ENCODE measurements around the gene BSDC1.
A peak's percentile ranks its signal among the peaks of the same experiment; 100 is the strongest.

The BSDC1 gene

DNA sequence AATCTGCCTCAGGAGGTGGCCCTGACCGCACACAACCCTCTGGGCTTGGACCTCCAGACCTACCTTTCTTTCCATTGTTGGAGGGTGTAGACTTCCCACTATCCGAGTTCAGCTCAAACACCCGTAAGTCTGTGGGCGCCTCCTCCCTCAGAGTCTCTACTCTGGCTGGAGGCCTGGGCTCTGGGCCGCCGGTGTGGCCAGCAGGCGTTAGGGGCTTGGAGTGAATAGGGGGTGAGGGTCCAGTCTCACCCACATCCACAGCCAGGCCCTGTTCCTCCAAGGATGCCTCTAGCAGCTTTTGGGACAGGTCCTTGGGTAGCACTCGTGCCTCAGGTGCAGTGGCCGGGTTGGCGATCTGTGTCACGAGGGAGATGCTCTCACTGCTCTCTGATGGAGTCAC lies 18.0 kb downstream of the BSDC1 start:
- Mint-ChIP-seq H3K4me1 (no peaks in the 10 kb centered on the region), H3K27me3 (ENCODE audit: low read depth, poor library complexity) (no peaks in the 10 kb centered on the region), H3K36me3 (ENCODE audit: low read depth) (peaks cover 70% of the 10 kb centered on the region), H3K27ac (no peak overlapping the region), H3K9me3 (no peaks in the 10 kb centered on the region), H3K4me3 (no peak overlapping the region)
- TF ChIP-seq, protein P1, sequence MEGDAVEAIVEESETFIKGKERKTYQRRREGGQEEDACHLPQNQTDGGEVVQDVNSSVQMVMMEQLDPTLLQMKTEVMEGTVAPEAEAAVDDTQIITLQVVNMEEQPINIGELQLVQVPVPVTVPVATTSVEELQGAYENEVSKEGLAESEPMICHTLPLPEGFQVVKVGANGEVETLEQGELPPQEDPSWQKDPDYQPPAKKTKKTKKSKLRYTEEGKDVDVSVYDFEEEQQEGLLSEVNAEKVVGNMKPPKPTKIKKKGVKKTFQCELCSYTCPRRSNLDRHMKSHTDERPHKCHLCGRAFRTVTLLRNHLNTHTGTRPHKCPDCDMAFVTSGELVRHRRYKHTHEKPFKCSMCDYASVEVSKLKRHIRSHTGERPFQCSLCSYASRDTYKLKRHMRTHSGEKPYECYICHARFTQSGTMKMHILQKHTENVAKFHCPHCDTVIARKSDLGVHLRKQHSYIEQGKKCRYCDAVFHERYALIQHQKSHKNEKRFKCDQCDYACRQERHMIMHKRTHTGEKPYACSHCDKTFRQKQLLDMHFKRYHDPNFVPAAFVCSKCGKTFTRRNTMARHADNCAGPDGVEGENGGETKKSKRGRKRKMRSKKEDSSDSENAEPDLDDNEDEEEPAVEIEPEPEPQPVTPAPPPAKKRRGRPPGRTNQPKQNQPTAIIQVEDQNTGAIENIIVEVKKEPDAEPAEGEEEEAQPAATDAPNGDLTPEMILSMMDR (IDR thresholded peaks at IDR 0.05) = no peak
- no peak for DNase-seq

DNA sequence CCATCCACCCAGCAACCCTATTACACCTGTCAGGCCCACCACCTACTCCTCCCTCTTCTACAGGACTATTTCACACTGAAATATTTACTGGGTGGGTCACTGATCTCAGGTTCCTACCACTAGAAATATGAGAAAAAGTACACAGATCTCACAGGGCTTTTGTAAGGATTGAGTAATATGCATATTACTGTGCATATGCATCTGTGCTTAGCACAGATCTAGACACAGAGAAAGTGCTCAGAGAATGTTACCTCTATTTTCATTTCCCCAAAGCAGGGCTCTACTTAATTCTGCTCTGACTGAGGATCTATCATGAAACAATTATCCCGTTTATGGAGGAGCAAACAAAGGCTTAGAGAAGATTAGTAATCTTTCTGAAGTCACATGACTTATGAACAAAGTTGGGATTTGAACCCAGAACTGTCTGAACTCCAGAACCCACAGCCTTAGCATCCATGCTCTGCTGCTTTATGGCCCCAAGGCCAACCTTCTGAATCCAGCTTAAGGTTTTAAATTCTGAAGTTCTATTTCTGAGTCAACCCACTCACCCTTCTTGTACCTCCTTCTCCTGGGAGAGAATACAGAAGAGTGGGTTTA lies 20.1 kb downstream of the BSDC1 start:
- Mint-ChIP-seq H3K27me3 (ENCODE audit: low read depth, poor library complexity) (no peaks in the 10 kb centered on the region), H3K27ac (no peak overlapping the region), H3K36me3 (ENCODE audit: low read depth) (peaks cover 56% of the 10 kb centered on the region), H3K9me3 (no peaks in the 10 kb centered on the region), H3K4me1 (no peaks in the 10 kb centered on the region), H3K4me3 (no peak overlapping the region)
- DNase-seq = no peak
- TF ChIP-seq, protein P1 (IDR thresholded peaks at IDR 0.05) = no peak

DNA sequence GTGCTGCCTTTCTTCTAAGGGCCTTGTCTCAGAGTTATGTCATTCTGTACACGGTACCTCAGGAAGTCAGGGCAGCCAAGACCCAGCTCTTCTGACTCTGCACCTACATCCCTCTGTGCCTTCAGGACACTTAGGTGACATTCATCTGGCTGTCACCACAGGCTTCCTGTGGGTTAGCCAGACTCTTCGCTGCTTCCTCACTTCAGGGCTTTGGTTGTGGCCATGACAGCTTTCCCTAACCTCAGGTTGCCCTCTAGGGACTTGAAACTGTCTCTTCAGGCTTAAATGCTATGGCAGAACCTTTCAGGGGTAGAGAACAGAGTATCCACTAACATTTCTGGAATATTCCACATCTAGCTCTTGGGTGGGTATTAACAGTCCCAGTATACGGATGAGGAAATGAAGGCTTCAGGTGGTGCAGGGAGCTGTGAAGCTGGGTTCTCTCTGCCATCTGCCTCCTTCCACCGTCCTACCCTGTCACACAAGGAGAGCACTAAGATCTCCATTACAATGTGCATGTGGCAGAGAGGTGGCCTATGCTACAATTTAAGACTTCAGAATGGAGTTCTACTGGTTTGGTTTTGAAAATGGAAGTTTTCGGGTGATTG lies 22.0 kb downstream of the BSDC1 start:
- TF ChIP-seq, protein P1 (IDR thresholded peaks at IDR 0.05) = no peak
- Mint-ChIP-seq H3K27ac (peak overlapping the region; percentile 1), H3K9me3 (no peaks in the 10 kb centered on the region), H3K36me3 (ENCODE audit: low read depth) (peaks cover 44% of the 10 kb centered on the region), H3K4me3 (no peak overlapping the region), H3K27me3 (ENCODE audit: low read depth, poor library complexity) (no peaks in the 10 kb centered on the region), H3K4me1 (no peaks in the 10 kb centered on the region)
- no peak for DNase-seq

DNA sequence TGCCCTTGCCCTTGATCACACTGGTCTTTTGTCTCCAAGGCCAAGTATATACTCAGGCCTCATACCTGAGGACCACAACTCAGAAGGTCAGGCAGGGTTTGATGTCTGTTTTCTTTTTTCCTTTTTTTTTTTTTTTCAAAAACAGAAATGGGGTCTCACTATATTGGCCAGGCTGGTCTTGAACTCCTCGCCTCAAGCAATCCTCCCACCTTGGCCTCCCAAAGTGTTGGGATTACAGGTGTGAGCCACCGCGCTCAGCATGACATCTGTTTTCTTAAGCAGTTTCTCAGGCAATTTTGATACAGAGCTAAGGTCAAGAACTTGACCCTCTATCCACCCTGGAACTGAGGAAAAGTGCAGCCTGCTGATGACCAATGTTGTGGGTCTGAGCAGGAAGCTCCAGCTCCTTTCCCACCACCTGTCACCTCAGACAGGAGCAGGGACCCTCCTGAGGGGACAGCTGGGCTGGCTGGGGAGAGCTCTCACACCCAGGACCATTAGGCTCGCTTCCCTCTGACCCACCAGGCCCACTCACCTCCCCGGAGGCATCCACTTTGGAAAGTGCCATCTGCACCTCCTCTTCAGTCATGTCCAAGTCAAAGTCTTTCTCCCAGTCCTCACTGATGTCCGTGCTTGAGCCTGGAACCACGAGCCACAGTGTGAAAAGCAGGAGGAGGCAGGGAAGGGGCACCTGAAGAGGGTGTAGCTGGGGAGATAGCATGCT lies 26.2 kb downstream of the BSDC1 start:
- peaks cover 6% of the 10 kb centered on the region for H3K4me1 Mint-ChIP-seq
- TF ChIP-seq, protein P1 (IDR thresholded peaks at IDR 0.05) = no peak
- H3K4me3 Mint-ChIP-seq = no peak overlapping the region
- DNase-seq = no peak
- no peaks in the 10 kb centered on the region for H3K9me3 Mint-ChIP-seq
- H3K27me3 Mint-ChIP-seq (ENCODE audit: low read depth, poor library complexity) = peaks cover 6% of the 10 kb centered on the region
- H3K27ac Mint-ChIP-seq = no peak overlapping the region
- H3K36me3 Mint-ChIP-seq (ENCODE audit: low read depth) = peaks cover 53% of the 10 kb centered on the region

DNA sequence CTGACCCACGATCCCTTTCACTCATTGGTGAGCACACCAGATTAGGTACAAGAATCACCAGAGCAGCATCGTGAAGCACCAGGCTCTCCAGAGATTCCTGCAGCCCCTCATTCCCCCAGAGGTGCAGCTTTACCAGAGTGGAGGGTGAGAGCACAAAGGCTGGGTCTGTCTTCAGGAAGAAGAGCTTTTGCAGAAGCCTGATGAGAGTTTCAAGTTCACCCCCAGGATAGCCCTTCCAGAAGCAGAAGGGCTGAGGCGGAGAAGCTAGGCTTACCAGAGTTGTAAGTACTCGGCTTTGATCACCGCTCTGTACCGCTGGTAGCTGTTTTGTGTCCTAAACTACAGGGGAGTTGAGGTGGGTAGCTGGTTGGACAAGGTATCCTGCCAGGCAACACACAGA lies 28.8 kb downstream of the BSDC1 start:
- no peak overlapping the region for H3K4me3 Mint-ChIP-seq
- H3K36me3 Mint-ChIP-seq (ENCODE audit: low read depth) = peaks cover 51% of the 10 kb centered on the region
- TF ChIP-seq, protein P1 (IDR thresholded peaks at IDR 0.05) = no peak
- DNase-seq = no peak
- no peaks in the 10 kb centered on the region for H3K9me3 Mint-ChIP-seq
- peaks cover 19% of the 10 kb centered on the region for H3K4me1 Mint-ChIP-seq
- H3K27me3 Mint-ChIP-seq (ENCODE audit: low read depth, poor library complexity) = peaks cover 22% of the 10 kb centered on the region
- H3K27ac Mint-ChIP-seq = no peak overlapping the region

Measured in nephron progenitor cell (in vitro differentiated cells).